HG03575 (cell line): ENCODE results near the gene SPTBN1.

Source experiments
- ATAC-seq: cut with Tn5 transposase; IDR thresholded peaks from one replicate; pipeline ENCODE4 v1.9.1; 2021; ENCODE audit not compliant: unreplicated experiment, insufficient number of reproducible peaks, low FRiP score; ENCODE audit errors: extremely low read depth

The SPTBN1 gene

DNA sequence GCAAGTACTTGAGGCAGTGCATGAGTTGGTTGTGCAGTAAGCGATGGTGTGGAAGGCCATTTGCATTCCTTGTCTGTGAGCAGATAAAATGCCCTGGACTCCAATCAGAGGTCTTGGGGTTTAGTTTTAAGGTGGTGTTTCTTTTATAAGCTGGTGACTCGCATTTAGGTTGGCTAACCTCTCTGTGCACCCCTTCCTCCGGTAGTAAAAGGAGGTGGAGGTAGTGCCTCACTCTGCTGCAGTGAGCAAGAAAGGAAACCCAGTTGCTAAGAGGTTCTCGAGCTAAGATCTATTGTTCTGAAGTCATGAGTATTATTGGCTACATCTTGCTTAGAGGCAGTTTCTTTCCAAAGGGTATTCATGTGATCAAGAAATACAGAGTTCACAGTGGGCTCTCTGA, 193.1 kb downstream of the SPTBN1 start:
- ATAC-seq: no peak

DNA sequence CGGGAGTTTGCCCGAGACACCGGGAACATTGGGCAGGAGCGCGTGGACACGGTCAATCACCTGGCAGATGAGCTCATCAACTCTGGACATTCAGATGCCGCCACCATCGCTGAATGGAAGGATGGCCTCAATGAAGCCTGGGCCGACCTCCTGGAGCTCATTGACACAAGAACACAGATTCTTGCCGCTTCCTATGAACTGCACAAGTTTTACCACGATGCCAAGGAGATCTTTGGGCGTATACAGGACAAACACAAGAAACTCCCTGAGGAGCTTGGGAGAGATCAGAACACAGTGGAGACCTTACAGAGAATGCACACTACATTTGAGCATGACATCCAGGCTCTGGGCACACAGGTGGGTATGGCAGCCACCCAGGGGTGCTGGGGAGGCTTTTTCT, 193.5 kb downstream of the SPTBN1 start:
- no peak for ATAC-seq

DNA sequence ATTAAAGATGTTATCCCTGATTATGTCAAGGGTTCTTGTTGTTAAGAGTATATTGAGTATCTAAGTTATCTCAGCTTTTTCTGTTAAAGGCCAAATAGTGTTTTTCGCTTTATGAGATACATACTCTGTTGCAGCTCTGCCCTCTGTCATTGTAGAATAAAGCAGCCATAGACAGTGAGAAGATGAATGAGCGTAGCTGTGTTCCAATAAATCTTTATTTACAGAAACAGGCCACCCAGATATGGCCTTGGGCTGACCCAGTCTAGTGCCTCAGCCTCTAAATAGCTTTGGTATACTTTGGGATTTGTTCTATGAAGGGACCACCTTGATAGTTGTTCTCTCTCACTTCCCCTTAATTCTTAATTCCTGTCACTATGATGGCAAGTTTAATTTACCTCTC, 194.5 kb downstream of the SPTBN1 start:
- no peak for ATAC-seq

DNA sequence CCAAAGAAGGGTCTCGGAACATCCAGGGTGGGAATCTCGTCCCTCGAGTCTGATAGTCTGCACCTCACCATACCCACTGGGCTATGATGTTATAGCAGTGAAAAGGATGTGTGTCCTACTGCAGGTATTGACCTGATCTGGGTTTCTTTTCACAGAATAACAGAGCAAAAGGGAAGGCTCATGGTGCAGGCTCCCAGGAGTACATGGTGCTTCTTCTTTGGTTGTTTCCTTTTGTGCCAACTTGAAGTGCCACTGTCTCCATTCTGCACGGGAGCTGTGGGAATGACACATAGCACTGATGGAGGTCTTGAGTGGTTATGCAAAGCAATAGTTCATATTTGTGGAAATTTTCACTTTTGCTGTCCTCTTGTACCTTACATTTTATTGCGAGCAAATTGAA, 195.2 kb downstream of the SPTBN1 start:
- no peak for ATAC-seq

DNA sequence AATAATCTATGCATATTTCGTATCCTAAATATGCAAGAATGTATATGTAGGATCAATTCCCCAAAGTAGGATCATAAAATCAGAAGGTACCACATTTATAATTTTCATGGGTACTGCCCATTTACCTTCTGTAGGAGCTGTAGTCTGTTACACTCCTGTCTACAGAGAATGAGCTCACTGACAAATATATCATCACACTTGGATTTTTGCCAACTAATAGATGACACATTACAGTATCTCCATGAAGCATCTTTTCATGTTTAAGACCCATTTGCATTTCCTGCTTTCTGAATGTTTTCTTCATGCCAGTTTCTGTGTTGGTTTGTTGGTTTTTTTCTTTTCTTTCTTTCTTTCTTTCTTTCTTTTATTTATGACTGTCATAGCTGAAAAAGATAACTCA, 196.4 kb downstream of the SPTBN1 start:
- ATAC-seq: peak; percentile 84

DNA sequence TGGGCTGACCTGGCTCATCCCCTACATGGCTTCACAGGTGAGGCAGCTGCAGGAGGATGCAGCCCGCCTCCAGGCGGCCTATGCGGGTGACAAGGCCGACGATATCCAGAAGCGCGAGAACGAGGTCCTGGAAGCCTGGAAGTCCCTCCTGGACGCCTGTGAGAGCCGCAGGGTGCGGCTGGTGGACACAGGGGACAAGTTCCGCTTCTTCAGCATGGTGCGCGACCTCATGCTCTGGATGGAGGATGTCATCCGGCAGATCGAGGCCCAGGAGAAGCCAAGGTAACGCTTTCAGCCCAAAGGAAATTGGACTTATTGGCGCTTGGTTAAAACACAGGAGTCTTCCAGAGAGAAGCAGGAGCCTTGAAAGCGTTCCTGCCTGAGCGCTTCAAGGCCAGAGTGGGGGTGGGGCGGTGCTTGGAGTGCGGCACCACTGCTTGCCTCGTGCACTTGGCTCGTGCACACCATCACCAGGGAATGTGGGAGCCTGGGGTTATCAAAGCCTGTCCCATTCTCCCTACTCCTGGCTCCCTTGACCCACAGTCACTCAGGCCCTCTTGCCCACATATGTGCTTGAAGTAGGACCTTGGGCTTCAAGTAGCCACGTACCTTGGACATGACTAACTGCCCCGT, 197.6 kb downstream of the SPTBN1 start:
- no peak for ATAC-seq

DNA sequence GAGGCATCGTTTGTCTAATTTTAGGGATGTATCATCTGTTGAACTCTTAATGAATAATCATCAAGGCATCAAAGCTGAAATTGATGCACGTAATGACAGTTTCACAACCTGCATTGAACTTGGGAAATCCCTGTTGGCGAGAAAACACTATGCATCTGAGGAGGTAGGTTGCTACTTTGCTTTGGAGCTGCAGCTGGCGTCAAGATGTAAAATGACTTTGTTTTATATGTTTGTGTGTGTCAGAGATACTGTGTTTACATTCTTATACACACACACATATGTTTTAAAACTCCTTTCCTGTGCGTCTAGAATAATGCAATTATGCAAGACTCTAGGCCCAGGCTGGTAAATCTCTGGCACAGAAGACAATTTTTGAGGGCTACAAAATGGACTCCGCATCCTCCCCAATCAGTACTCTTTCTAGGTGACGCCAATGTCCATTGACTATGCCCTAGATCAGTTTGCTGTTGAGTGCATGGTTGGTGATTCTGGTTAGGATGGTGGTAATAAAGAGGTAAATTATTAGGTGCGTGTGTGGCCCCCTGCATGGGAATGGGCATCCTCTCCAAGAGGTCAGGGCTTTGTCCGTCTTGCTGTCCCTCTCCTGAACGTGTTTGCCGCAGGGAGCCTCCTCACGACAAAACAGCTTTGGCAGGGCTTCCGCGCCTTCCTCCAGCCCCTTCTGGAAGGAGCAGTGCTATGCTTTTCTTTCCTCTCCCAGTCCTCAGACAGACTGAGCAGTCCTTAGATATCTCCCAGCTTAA, 199.1 kb downstream of the SPTBN1 start:
- ATAC-seq: no peak

DNA sequence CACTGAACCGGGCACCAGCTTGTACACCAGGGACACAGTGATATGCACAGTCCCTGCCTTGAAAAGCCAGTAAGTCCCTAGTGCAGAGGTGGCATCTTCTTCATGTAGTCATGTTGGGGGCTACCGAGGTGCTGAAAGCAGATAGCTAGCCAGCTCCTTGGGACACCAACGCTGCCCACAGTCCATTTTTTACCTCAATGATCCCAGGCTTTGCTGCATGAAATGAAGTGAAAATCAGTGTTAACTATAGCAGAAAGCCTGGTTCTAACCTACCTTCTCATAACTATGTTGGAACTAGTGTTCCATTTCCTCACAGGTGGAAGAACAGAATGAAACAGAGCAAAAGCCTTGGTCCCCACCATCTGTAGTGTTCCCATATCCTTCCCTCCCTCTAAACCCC, 200.7 kb downstream of the SPTBN1 start:
- ATAC-seq: no peak

DNA sequence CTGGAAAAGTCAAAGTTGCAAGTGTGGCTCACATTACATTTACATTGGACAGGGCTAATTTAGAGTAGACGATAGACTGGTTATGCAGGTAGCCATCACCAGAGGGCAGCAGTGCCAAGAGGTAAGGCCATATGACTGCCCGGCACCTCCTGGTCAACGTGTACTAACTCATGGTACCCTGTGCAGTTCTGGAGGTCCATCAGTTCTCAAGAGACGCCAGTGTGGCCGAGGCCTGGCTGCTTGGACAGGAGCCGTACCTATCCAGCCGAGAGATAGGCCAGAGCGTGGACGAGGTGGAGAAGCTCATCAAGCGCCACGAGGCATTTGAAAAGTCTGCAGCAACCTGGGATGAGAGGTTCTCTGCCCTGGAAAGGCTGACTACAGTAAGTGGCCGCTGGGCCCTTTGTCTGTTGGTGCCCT, 201.5 kb downstream of the SPTBN1 start:
- no peak for ATAC-seq

DNA sequence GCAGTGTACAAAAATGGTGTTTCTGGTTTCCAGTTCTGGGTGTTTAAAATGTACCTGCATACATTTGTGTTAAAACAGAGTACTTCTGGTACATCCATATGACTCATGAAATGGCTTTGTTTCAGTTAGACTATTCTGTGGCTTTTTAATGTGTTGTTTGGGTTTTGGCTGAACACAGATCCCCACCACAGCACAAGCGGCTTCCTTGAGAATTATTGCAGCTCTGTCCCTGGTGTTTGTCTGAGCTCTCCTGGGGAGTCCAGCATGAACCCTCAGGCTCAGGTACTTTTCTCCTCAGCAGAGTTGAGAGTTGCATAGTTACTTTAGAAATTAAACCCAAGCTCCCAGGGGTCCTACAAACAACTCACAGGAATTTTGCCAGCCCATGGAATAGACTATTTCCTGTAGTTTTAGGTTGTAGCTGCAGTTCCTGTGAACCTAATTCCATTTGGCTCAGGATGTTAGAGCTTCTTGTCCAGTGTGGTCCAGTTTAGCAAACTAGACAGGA, 202.5 kb downstream of the SPTBN1 start:
- no peak for ATAC-seq

DNA sequence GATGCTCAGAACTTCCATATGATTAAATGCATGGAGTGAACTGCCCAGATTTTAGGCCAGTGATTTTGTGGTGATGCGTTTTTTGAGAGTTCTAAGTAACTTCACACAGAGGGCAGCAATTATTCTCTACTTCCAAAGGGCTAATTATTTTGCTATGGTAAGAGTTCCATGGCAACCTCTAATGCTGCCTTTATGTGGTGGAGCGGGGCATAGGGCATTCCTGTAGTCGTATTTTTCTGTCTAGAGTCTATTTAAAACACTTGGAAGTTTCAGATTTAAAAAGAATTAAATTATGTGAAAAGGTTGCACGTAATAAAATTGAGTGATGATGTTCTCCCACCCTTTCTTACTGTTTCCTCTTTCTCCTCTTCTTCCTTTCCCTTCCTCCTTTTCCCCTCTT, 203.4 kb downstream of the SPTBN1 start:
- ATAC-seq: no peak

DNA sequence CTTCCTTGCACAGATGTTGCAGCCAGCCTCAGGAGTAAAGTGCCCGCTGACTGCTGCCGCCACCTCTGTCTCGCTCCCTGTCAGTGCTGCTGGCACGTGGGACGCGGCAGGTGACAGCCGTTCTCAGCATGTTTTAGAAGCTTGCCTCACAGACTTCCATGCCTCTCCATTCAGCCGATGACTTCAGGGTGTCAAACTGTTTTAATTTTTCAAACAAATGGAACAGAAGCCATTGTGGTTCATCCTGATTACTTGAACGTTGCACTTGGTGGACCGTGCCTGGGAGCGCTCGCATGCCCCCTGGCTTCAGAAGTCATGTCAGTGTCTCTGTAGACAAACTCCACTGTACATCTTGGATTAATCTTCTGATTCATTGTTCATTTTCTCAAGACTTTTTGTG, 204.6 kb downstream of the SPTBN1 start:
- no peak for ATAC-seq

DNA sequence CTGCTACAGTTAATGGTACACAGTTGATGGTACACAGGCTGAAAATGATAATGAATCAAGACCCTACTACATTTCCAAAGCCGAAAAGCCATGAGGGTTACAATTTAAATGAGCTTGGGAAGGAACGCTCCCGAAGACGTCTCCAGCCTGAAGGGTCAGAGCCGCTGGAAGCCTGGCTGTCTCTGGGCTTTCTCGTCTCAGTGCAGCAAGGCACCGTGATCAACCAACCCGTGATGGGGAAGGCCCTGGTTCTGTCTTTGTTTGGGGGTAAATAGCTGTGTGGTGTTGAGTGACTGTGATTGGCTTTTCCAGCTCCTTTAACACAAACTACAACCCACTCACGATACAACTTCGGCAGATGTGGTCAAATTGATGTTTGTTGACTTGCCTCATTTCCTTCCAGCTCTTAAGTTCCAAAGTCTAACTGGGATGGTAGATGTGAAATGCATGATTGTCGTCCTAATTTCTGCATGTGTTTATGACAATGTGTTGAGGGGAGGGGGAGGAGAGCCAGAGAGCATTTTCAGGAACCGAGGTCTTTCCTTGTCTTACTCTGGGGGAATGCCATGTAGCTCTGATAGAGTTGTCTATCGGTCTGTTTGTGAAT, 207.4 kb downstream of the SPTBN1 start:
- no peak for ATAC-seq

DNA sequence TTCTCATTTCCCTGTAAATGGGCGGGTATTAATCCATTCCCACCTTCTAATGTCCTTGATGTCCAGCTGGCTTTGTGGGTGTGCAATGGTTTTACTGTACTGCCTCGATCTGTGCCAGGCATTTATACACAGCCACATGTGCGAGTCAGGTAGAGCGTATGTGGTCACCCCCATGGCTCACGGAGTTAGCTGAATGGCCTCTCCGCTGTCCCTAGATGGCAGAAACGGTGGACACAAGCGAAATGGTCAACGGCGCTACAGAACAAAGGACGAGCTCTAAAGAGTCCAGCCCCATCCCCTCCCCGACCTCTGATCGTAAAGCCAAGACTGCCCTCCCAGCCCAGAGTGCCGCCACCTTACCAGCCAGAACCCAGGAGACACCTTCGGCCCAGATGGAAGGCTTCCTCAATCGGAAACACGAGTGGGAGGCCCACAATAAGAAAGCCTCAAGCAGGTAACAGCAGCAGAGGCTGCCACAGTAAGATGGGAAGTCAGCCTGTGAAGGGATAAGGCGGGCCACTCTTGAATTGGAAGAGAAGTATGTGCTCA, 208.2 kb downstream of the SPTBN1 start:
- no peak for ATAC-seq

DNA sequence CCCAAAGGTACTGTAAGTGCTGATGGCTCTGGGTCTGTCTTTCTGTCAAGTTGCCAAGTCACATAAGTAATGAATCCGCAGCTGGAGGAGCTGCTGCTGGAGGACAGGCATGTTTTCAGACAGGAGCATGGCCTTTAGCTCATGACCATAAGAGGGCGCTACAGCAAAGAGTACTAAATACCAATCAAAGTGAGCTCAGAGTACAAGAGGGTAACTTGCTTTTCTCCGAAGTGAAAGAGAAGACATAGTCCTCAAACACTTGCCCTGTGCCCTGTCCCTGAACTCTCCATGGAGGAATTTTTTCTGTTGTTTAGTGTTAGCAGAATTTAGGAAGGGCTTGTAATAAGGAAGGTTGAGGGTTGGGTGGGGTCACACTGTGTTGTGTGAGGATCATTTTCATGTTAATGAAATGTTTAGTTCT, 209.3 kb downstream of the SPTBN1 start:
- no peak for ATAC-seq

DNA sequence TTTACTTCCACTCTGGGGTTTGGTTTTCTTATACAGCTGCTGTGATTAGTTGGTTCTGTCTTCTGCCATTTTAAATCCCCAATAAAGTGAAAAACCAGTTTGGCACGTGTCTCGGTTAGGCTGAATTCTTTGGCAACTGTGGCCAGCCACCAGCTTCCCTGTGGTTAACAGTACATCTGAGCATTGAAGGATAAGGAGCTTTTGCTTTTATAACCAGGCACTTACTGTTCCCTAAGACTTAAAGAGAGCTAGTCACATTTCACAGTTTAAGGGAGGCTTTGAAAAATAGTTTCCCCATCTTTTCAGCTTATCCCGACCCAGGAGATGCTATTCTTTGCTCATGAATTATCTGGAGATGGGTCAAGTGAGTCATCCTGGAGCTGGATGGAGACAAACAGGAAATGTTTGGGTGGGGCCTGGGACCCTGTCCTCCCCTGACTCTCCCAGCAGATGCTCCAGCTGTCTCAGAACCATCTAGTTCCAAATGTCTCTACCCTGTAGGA, 210.1 kb downstream of the SPTBN1 start:
- ATAC-seq: no peak

DNA sequence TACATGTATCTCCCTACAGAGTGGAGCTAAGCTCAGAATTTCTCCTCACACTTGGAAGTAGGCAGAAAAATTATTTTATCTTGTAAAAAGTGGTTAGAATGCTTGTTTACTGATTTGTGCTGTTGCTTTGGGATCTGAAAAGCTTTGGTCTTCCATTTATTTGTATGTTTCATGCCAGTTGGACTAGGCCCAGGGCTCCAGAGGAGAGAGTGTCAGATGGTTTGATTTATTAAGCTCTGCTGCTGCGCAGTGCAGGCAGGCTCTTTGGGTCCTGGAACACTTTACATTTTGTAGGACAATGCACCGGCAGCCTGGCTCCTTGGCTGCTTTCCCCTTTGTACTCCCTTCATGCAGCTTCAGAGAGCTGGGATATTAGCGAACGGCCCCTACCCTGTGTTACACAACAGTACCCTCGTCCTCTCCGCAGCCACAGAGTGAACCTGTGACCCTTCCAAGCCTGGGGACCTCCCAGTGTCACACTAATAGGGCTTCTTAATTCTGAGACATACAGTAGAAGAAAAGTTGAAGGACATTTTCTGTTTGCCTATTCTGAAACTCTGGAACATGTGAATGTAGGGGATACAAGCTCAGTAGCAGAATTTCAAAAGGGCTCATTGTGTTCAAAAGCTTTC, 210.6 kb downstream of the SPTBN1 start:
- no peak for ATAC-seq

DNA sequence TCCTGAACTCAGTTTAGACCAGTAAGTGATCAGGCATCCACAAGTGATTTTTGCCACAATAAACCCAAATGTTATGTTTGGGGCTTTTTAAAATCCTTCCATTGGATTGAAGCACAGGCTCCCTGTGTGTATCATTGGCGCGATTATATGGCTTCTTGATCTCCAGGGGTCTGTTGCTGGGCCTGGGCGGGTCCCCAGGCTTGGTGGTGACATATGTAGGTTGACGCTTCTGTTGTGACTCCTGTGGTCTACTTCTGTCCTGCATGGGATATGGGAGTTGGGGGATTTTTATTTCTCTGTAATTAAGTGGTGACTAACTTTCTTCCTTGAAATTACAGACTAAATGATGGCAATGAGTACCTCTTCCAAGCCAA, 211.1 kb downstream of the SPTBN1 start:
- no peak for ATAC-seq
